Retinal pigment epithelial cell (primary cell): ENCODE results near the gene PLEKHH3.

Source experiments
- DNase-seq: peaks from one replicate; pipeline ENCODE4 v3.0.0-alpha.2; 2010; ENCODE audit warnings: low read depth
- H3K4me3 ChIP-seq: 2 replicates; pipeline ENCODE4 v1.5.1; 2011; ENCODE audit warnings: mild to moderate bottlenecking, low read length, control low read depth, moderate library complexity
- CTCF ChIP-seq: conservative IDR thresholded peaks from 2 replicates; pipeline ENCODE4 v1.5.1; 2011; ENCODE audit warnings: low read depth, low read length, control low read depth, inconsistent platforms

The PLEKHH3 gene

GRCh38 chr17:42676424-42677011, at the start of gene PLEKHH3:
Gene PLEKHH3, minus strand, starts transcription at chr17:42676994. Its CDS starts 431 bp downstream, at chr17:42676563.
- peak; percentile 6 for TF ChIP-seq CTCF
- H3K4me3 ChIP-seq: peak within 1 kb of the TSS; percentile 89
- no peak for DNase-seq

- no peak for DNase-seq
- TF ChIP-seq CTCF: no peak
- H3K4me3 ChIP-seq: no peak overlapping the region
Measured at GRCh38 chr17:42725143-42725542, 48.3 kb upstream of the PLEKHH3 start.

GRCh38 chr17:42723636-42724035, 46.8 kb upstream of the PLEKHH3 start:
- no peak overlapping the region for H3K4me3 ChIP-seq
- TF ChIP-seq CTCF: no peak
- DNase-seq: no peak

GRCh38 chr17:42720996-42721583, 44.3 kb upstream of the PLEKHH3 start:
- DNase-seq: peak; percentile 14
- no peak overlapping the region for H3K4me3 ChIP-seq
- peak; percentile 62 for TF ChIP-seq CTCF

GRCh38 chr17:42709561-42709960, 32.8 kb upstream of the PLEKHH3 start:
- DNase-seq: no peak
- TF ChIP-seq CTCF: no peak
- no peak overlapping the region for H3K4me3 ChIP-seq

GRCh38 chr17:42708588-42708987, 31.8 kb upstream of the PLEKHH3 start:
- DNase-seq: no peak
- no peak overlapping the region for H3K4me3 ChIP-seq
- TF ChIP-seq CTCF: no peak

- DNase-seq: no peak
- TF ChIP-seq CTCF: no peak
- no peak overlapping the region for H3K4me3 ChIP-seq
Measured at GRCh38 chr17:42706732-42707131, 29.9 kb upstream of the PLEKHH3 start.
